IPS-NIHi7 (cell line): ENCODE results near the gene FRMD1.

Experiments
- DNase-seq: peaks from one replicate; pipeline ENCODE4 v3.0.0; 2012; ENCODE audit warnings: mixed read lengths; ENCODE audit errors: extremely low spot score

Gene FRMD1

DNA sequence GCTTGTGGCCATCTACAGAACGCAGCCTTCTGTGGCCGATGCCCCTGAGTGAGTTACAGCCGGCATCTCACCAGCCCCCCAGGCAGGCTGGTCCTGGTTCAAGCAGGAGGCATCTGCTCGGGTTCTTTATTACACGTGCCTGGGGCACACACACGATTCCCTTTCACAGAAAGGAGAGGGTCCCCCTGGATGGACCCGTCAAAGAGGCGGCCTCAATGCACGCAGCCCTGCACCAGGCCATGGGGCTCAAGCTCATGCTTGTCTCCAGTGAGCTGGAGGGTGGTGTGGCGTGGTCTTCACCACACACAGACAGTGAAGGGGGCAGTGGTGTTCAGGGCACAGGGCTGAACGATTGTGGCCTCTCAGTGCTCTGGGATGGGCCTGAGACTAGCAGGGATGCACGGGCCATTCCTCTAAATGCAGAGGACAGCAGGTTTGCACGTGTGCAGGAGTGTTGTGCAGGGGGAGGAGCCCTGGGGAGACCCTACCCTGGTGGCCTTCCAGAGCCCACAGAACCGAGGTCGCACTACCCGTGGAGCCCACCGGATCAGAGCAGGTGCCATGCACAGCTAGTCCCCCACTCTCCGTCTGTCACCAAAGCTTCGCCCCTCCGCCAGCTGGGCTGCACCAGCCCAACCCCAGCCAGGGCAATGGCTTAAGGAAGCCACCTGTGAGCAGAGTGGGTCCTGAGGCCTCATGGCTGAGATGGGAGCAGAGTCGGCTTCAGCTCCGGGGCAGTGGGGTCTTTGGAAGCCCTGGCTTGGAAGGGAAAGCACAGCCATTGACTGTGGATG, 23.1 kb downstream of the FRMD1 start:
- no peak for DNase-seq

DNA sequence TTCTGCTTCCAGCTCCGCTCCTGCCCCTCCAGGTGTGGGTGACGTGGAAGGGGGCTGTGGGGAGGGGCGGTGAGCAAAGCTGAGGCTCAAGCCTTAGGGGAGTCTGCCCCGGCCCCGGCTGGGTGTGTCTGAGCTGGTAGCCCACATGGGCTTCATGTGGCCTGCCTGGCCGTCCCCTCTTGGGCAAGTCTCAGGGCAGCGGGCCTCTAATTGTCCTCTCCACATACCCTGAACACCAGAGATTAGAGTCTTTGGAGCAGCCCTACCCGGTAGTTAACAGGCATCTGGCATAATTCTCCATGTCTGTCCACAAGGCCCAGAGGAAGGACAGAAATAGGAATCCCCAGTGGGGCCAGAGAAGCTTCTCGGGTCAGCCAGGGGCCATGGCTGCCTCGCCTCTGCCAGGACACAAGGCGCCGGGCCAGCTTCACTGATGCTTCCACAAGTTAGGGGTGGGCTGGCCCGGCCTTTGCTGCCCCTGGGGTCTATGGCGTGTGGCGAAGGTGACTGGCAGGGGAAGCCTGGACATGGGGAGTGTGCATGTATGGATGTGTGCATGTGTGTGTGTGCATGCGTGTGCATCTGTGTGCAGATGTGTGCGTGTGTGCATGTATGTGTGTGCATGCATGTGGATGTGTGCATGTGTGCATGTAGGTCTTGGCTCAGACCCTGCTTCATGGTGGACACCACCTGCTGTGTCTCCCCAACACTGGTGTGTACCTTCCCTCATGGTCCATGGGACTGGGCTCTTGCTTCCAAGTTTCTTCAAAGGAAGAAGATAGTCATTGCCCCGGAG, 24.0 kb downstream of the FRMD1 start:
- no peak for DNase-seq

DNA sequence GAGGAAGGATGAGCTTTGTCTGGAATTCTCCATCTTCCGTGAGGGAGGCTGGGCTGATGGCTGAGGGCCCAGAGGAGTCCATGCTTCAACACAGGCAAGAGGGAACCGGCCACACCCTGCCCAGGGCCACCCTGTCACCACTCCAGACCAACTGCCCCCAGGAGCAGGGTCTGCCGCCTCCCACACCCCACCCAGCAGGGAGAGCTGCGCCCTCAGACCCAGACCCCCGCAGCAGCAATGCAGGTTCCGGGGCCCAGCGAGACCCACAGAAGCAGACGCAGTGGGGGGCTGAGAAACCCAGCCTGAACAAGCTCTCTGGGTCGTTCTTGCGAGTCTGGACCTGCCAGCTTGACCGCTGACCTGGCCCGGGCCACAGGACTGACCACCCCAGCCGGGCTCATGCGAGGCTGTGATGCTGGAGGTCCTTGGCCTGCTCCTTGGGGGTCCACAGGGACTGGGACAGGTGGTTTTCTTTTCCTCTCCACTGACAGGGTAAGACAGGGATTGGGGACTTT, 25.0 kb downstream of the FRMD1 start:
- DNase-seq = no peak

DNA sequence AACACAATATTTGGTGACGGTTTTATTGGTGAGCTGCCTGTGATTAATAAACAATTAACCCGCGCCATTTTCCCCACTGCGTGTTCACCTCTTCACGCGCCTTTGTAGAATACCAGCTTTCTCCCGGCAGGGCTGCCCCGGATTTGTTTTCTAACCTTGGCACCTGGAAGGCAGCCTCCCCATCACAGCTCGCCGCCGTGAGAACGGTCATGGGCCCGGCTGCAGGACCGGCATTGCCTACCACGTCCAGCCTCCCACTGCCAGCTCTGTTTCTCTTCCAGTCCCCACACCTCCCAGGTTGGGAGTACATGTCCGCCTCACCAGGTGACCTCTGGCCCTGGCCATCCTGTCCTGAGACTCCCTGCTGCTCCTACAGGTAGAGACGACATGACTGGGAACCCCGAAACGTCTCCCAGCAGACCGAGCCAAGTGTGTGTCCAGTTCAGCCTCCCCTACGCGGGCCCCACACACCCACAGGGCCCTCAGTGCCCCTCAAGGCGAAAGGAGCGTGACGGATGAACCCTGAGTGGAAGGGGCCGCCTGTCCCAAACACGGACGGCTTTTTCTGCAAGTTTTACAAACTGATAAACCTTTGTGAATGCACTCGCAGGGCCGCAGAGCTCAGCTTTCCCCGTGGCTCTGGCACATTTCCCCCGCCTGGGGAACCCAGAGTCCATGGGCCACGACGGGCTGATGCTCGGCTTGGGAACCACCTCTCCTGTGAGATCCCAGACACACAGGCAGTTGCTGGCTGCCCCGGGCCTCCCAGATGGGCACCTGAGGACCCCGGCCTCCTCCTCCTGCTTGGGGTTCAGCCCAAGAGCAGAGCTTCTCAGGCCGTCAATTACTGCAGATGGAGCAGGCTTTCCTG, 25.7 kb downstream of the FRMD1 start:
- DNase-seq = no peak

DNA sequence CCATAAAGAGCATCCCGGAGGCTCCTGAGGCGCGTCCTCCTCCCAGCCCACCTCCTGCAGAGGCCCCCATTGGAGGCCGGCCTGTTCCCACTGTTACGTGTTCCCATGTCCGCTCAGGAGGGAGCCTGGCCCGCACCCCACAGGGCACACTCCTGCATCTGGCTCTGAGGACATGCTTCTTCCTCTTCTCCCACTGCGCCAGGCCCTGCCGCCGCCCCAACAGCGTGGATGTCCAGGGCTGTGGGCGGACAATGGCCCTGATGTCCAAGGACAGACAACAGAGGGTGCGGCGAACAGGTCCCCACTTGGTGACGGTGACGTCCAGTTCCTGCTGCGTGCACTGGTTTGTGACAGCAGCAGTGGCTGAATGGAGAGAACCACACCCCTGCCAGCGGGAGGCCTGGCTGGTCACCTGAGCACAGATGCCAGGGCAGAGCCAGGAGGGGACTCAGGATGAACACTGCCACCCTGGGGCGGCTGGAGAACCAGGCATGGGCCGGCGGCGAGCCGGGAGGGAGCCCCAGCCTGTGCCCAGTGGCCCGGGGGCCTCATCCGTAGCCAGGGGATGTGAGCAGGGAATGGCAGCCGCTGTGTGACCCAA, 26.6 kb downstream of the FRMD1 start:
- DNase-seq = no peak

- DNase-seq = no peak
Observed at GRCh38 chr6:168051648-168052047, 27.4 kb downstream of the FRMD1 start.

DNA sequence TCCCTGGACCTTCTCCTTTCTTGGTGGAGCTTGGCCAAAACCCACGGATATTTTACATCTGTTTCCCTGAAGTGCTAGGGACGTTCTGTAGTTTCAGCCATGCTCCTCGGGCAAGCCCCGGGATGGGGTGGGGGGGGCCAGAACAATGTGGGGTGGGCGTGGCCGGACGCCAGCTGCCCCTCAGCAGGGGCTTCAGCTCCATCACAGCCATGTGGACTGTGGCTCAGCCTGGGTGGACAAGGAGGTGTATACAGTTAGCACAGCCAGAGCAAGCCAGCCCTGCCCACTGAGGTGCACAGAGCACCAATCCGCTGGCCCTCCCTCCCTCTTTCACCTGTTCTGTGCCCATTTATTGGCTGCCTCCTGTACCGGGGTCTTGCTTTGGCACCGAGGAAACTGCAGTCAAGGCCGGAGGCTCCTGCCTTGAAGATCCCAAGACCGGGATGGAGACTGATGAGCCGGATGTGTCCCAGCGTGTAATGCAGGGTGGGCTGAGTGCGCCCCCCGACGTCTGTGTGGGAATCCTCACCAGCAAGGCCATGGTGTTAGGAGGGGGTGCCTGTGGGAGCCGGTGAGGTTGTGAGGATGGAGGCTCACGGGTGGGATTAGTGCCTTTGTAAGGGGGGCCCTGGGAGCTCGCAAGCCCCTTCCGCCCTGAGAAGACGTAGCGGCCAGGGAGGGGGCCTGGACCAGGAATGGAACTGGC, 28.0 kb downstream of the FRMD1 start:
- peak; percentile 77 for DNase-seq

- no peak for DNase-seq
Observed at GRCh38 chr6:168050225-168050880, 28.7 kb downstream of the FRMD1 start.

GRCh38 chr6:168049706-168050224, 29.2 kb downstream of the FRMD1 start:
- no peak for DNase-seq

DNA sequence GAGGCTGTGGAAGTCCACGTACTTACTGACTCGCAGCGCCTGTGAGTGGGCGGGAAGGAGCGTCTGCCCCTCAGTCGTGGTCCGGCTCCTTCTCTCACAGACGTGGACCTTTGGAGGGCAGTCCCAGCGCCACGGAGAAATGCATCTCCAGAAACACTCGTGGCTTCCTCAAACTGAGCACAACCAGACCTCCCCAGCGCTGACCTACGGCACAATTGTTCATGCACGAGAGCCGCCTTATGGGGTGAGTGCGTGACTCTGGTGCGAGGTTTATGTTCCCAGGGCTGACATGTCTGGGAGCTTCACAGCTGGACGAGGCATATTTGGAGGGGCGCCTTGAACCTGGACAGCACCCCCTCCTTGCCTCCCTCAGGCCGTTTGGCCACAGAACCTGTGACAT, 29.7 kb downstream of the FRMD1 start:
- DNase-seq = no peak

DNA sequence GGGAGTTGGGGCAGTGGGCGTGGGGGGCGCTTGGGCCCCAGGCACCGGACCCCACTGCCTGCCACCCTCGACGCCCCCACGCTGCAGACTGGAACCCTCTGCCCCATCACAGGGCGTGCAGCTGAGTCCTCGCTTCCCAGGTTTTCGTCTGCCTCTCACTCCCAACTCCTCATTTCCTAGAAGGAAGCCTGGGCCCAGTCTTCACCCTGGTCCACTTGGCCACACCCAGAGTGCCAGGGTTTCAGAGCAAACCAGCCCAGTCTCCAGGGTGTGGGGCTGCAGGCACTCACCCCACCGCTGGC, 30.3 kb downstream of the FRMD1 start:
- no peak for DNase-seq

DNA sequence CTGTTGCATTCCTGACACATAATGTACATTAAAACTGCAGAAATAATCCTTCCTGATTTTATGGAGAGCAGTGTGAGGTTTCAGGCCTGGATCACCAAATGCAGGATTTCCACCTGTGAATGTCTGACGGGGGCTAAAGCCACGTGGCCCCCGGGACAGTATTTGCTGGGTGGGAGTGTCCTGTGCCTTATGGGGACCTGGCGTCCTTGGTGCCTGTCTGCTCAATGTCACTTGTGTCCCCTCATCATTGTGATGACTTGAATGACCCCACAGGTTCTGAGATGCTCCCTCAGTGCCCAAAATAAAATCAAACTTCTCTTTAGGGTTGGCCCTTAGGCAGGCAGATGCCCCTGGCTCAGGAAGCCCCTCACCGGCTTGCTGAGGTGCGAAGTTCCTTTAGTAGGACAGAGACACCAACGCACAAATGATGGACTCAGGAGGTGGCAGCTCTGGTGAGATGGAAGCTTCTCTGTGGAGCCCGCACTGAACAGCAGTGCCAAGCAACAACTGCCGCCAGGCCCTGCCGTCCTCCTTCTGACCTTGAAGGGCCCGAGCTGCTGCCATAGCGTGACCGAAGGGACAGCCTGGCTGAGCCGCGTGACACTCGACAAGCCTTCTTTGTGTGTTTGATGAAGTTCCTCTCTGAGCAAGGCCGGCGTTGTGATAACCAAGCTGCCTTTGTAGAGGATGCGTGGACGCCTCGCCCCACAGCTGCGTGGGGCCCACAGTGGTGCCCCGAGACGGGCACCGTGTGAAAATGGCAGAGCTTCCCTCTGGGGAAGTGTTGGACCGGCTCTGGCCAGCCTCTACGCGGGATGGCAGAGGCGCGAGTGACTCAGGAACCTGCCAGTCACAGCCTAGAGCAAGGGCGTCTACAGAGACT, 30.9 kb downstream of the FRMD1 start:
- DNase-seq = no peak

DNA sequence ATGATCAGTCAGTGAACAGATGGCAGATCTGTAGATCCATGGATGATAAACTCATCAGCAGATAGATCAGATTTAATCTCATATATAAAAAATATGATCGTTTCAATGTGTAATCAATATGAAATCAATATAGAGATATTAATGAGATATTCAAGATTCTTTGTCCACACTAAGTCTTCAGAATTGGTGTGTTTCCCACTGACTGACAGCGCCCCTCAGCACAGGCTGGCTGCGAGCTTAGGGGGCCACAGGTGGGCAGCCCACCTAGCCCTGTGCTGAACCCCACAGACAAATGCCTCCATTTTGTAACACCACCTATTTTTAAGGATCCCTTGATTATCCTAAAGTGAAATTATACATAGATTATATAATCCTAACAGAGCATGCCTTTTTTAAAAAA, 32.3 kb downstream of the FRMD1 start:
- no peak for DNase-seq

- DNase-seq = no peak
Observed at GRCh38 chr6:168045706-168046620, 33.0 kb downstream of the FRMD1 start.

DNA sequence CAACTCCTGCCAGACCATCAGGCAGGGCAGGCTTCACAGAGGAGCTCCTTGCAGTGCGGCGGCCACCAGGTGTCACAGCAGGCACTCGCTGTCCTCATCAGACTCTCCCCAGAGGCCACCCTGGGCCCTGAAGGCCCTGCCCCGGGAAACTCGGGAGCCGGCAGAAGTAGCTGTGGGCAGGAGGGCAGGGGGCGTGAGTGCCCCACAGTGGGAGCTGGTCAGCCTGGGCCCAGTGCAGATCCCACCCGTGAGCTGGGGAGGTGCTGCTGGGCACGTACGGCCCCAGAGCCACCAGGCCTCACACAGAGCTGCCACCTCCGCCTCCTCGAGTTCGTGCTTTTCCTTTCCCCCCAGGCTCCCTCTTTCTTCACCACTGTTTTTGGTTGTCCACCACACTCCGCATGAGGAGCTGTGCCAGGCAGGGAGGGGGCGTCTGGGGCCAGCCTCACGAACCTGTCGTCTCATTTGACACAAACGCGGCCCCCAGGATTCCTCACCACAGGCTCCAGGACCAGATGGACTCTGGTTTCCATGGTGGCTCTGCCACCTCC, 33.8 kb downstream of the FRMD1 start:
- DNase-seq = no peak

DNA sequence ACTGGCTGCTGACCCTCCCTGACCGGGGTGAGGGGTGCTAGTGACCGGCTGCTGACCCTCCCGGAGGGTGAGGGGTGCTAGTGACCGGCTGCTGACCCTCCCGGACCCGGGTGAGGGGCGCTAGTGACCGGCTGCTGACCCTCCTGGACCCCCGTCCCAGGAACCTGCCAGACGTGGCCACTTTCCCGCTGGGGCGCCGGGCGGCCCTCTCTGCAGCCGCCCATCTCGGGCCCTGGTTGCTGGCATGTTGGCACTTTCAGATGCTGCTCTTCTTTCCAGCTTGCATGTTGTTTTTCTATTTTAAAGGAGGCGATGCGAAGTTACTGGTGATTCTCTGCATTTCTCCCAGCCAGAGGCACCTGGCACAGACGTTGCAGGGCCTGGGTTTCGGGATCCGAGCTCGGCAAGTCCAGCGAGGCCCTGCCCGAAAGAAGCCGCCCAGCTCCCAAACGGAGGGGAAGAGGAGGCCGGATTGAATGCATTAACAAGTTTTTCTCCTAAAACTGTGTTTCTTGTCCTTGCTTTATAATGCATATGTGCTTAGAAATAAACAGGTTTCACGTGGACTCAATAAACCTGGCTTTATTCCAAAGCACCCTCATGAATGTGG, 34.4 kb downstream of the FRMD1 start:
- no peak for DNase-seq

GRCh38 chr6:168043848-168044415, 35.1 kb downstream of the FRMD1 start:
- no peak for DNase-seq
